NB4 (cell line): ENCODE data around the gene KAT2A.
"Not testable (repeated sequence)": the region's sequence is repeated elsewhere in the genome, so short reads cannot be mapped to it uniquely, and the experiment has no call there.

Experiments used
- MYC ChIP-seq: IDR thresholded peaks from 2 replicates; pipeline ENCODE4 v1.6.1; 2011; ENCODE audit warnings: low read depth, low read length
- POLR2A ChIP-seq: IDR thresholded peaks from 2 replicates; pipeline ENCODE4 v1.6.1; 2011; ENCODE audit warnings: mild to moderate bottlenecking; ENCODE audit not compliant: insufficient read length; ENCODE audit errors: extremely low read depth
- TF ChIP-seq, protein P1 (sequence below): IDR thresholded peaks from one replicate; pipeline ENCODE4 v1.5.1; 2012; ENCODE audit warnings: low read depth, low read length
- TF ChIP-seq, protein P2 (sequence below): IDR thresholded peaks from 2 replicates; pipeline ENCODE4 v1.6.1; 2011; ENCODE audit warnings: low read depth, low read length

DNA sequence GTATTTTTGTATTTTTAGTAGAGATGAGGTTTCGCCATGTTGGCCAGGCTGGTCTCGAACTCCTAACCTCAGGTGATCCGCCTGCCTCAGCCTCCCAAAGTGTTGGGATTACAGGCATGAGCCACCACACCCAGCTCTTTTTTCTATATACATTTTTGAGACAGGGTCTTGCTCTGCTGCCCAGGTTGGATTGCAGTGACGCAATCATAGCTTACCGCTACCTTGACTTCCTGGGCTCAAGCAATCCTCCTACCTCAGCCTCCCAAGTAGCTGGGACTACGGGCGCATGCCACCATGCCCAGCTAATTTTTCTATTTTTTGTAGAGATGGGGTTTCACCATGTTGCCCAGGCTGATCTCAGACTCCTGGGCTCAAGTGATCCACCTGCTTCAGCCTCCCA, 19.5 kb upstream of the KAT2A start:
- TF ChIP-seq, protein P1, sequence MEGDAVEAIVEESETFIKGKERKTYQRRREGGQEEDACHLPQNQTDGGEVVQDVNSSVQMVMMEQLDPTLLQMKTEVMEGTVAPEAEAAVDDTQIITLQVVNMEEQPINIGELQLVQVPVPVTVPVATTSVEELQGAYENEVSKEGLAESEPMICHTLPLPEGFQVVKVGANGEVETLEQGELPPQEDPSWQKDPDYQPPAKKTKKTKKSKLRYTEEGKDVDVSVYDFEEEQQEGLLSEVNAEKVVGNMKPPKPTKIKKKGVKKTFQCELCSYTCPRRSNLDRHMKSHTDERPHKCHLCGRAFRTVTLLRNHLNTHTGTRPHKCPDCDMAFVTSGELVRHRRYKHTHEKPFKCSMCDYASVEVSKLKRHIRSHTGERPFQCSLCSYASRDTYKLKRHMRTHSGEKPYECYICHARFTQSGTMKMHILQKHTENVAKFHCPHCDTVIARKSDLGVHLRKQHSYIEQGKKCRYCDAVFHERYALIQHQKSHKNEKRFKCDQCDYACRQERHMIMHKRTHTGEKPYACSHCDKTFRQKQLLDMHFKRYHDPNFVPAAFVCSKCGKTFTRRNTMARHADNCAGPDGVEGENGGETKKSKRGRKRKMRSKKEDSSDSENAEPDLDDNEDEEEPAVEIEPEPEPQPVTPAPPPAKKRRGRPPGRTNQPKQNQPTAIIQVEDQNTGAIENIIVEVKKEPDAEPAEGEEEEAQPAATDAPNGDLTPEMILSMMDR: not testable (repeated sequence)
- TF ChIP-seq MYC, POLR2A: not testable (repeated sequence)
- TF ChIP-seq, protein P2, sequence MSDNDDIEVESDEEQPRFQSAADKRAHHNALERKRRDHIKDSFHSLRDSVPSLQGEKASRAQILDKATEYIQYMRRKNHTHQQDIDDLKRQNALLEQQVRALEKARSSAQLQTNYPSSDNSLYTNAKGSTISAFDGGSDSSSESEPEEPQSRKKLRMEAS: not testable (repeated sequence)
